PC-3 (cell line): ENCODE results near the gene NELFB.

Experiments
- CTCF ChIP-seq: fragments of 300-600 bp; sonication (generic); conservative IDR thresholded peaks from 2 replicates; pipeline ENCODE4 v1.5.1; 2017; ENCODE audit warnings: antibody characterized with exemption, low read depth, mild to moderate bottlenecking, low read length
- EZH2 ChIP-seq: fragments of 300-600 bp; sonication (generic); IDR thresholded peaks from one replicate; pipeline ENCODE4 v1.6.1; 2017; ENCODE audit warnings: antibody characterized with exemption, mild to moderate bottlenecking, low read length; ENCODE audit not compliant: unreplicated experiment
- EZH2phosphoT487 ChIP-seq: fragments of 300-600 bp; sonication (generic); IDR thresholded peaks from 2 replicates; pipeline ENCODE4 v1.6.1; 2018; ENCODE audit warnings: mild to moderate bottlenecking, antibody characterized with exemption, low read length, borderline replicate concordance

DNA sequence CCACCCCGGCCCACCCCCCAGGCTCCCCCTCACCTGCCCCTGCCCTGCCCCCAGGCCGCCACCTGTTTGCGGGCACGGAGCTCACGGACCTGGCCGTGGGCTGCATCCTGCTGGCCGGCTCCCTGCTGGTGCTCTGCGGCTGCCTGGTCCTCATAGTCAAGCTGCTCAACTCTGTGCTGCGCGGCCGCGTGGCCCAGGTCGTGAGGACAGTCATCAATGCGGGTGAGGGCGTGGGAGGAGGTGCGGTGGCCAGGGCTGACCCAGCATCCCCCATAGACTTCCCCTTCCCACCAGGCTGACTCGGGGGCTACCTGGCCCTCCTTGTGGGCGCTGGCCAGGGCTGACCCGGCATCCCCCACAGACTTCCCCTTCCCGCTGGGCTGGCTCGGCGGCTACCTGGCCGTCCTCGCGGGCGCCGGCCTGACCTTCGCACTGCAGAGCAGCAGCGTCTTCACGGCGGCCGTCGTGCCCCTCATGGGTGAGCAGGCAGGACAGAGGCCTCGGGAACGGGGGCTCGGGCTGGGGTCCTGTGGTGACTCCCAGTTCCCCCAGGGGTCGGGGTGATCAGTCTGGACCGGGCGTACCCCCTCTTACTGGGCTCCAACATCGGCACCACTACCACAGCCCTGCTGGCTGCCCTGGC is 21.0 kb upstream of the NELFB start:
- TF ChIP-seq CTCF (no peak), EZH2 (no peak), EZH2phosphoT487 (no peak)
